22Rv1 (cell line): ENCODE results near the gene FANCL.
"Not testable (repeated sequence)": the region's sequence is repeated elsewhere in the genome, so short reads cannot be mapped to it uniquely, and the experiment has no call there.

Experiments used
- H3K27ac ChIP-seq: fragments of 450-650 bp; 2 replicates; pipeline ENCODE4 v1.5.1; 2017
- CTCF ChIP-seq: fragments of 450-650 bp; IDR thresholded peaks from 2 replicates; pipeline ENCODE4 v1.5.1; 2017; ENCODE audit warnings: mild to moderate bottlenecking
- ZFX ChIP-seq: fragments of 450-650 bp; IDR thresholded peaks from 2 replicates; pipeline ENCODE4 v1.6.1; 2017; ENCODE audit warnings: antibody characterized with exemption, borderline replicate concordance

FANCL gene

GRCh38 chr2:58163913-58164312, 77.2 kb downstream of the FANCL start:
- TF ChIP-seq ZFX (no peak), CTCF (no peak)
- no peak overlapping the region for H3K27ac ChIP-seq

GRCh38 chr2:58158481-58158880, 82.6 kb downstream of the FANCL start:
- H3K27ac ChIP-seq, result no peak overlapping the region
- TF ChIP-seq CTCF (no peak), ZFX (no peak)

DNA sequence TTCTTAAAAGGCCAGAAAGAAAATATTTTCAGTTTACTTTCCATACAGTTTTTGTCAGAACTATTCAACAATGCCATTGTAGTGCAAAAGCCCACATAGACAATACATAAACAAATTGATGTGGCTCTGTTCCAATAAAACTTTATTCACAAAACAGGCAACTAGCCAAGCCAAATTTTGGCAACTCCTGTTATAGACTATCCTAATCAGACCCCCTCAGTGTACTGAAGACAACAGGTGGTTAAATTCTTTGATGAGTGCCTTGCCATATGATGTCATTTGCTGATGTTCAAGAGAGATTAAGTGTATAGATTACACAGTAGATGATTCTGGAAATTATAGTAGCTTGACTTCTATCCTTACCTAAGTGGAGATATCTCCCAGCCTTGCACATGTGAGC, 83.4 kb downstream of the FANCL start:
- H3K27ac ChIP-seq, result no peak overlapping the region
- no peak for TF ChIP-seq ZFX
- no peak for TF ChIP-seq CTCF

- no peak for TF ChIP-seq ZFX
- TF ChIP-seq CTCF, result no peak
- H3K27ac ChIP-seq, result no peak overlapping the region
Observed at GRCh38 chr2:58156780-58157179, 84.3 kb downstream of the FANCL start.

- no peak for TF ChIP-seq CTCF
- TF ChIP-seq ZFX, result no peak
- H3K27ac ChIP-seq, result no peak overlapping the region
Observed at GRCh38 chr2:58155160-58155778, 85.9 kb downstream of the FANCL start.

DNA sequence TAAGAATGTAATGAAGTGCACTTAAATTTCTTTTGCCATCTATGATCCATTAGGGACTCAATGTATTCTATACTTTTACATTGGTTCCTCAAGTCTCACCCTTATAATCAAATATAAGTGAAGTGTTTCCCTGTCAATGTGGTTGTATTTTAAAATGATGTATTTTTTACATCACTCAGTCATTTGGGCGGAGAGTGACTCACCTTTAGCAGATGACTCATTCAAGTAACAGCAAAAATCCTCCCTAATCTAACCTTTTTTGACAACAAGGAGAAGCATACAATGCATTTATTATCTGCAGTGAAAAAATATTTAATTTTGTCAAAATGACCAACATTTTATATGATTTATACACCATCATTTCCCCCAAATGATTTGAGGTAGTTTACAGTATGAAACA, 94.4 kb downstream of the FANCL start:
- TF ChIP-seq CTCF (no peak), ZFX (no peak)
- H3K27ac ChIP-seq, result no peak overlapping the region

GRCh38 chr2:58145769-58146168, 95.4 kb downstream of the FANCL start:
- not testable (repeated sequence) for H3K27ac ChIP-seq

DNA sequence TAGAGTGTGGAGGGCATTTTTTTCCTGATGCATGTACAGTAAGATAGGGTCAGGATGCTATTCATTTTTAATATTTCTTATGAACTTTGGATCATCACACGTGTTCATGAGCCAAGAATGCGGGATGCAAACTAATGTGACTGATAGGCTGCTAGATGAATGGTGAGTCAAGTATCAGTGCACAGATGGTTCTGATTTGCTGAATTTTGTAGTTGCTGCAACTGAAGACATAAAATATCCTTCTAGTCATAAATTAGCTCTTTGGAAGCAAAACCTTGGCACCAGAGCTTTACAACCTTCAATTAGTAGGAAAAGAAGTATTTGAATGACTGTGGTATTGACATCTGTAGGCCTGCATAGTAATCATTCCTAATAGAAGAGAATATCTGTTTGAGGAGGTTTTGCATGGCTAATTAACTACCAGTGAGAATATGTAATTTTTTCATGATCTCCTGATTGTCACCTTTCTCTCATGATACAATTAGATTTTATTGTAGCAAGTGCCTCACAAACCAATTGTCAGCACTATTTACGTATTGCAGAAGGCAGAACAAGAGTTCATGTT, 100.5 kb downstream of the FANCL start:
- H3K27ac ChIP-seq, result no peak overlapping the region

More for the DNA sequence above, 100.5 kb downstream of the FANCL start:
- TF ChIP-seq CTCF (no peak), ZFX (no peak)
